Liver (tissue), 9 donors: ENCODE measurements around the gene TLL2. TPM values are rescaled to one million over a fixed set of nuclear protein-coding genes. Genes with fewer than 3 reads are reported as not detected.

ENCODE experiments used
- DNase-seq: peaks from one replicate; pipeline ENCODE4 v3.0.0-alpha.2; 2017; ENCODE audit warnings: low spot score
- H3K27ac ChIP-seq, 2 donors: one replicate each; pipeline ENCODE4 v1.7.0; 2013; ENCODE audit warnings: inconsistent platforms in 2 of 2, low read length in 2 of 2, control low read depth in 1 of 2, low read depth in 1 of 2, mild to moderate bottlenecking in 1 of 2
- H3K27me3 ChIP-seq, 4 donors: one replicate each; pipeline versions ENCODE4 v1.6.1 to v1.7.0; 2013; ENCODE audit warnings: low read length in 3 of 4, inconsistent platforms in 1 of 4, mild to moderate bottlenecking in 1 of 4, moderate library complexity in 1 of 4; ENCODE audit not compliant: control insufficient read depth in 4 of 4, insufficient read depth in 4 of 4
- H3K36me3 ChIP-seq, 4 donors: one replicate each; pipeline versions ENCODE4 v1.6.1 to v1.7.0; 2013; ENCODE audit warnings: low read length in 3 of 4, mild to moderate bottlenecking in 3 of 4, low read depth in 1 of 4, moderate library complexity in 1 of 4; ENCODE audit not compliant: control insufficient read depth in 4 of 4, insufficient read depth in 3 of 4
- H3K4me1 ChIP-seq, 4 donors: one replicate each; pipeline versions ENCODE4 v1.6.1 to v1.7.0; 2013; ENCODE audit warnings: low read length in 3 of 4, mild to moderate bottlenecking in 3 of 4, moderate library complexity in 1 of 4; ENCODE audit not compliant: control insufficient read depth in 4 of 4, insufficient read depth in 4 of 4
- H3K4me3 ChIP-seq, 3 donors: one replicate each; pipeline versions ENCODE4 v1.6.1 to v1.7.0; 2013; ENCODE audit warnings: low read length in 3 of 3, control low read depth in 1 of 3, low read depth in 1 of 3, mild to moderate bottlenecking in 1 of 3
- H3K9ac ChIP-seq, 2 donors: one replicate each; pipeline ENCODE4 v1.7.0; 2013; ENCODE audit warnings: low read length in 2 of 2, mild to moderate bottlenecking in 2 of 2, moderate library complexity in 2 of 2, control low read depth in 1 of 2, low read depth in 1 of 2
- H3K9me3 ChIP-seq, 4 donors: one replicate each; pipeline versions ENCODE4 v1.6.1 to v1.7.0; 2013; ENCODE audit warnings: low read length in 3 of 4; ENCODE audit not compliant: control insufficient read depth in 4 of 4
- EGR1 ChIP-seq, 2 donors: IDR thresholded peaks; 2 replicates each; pipeline ENCODE4 v1.6.1; 2016 to 2018; ENCODE audit warnings: antibody characterized with exemption in 2 of 2, low read depth in 2 of 2
- FOXA1 ChIP-seq: IDR thresholded peaks from 2 replicates; pipeline ENCODE4 v1.6.1; 2016; ENCODE audit warnings: antibody characterized with exemption
- FOXA2 ChIP-seq: IDR thresholded peaks from 2 replicates; pipeline ENCODE4 v1.6.1; 2016; ENCODE audit warnings: antibody characterized with exemption
- GABPA ChIP-seq, 2 donors: IDR thresholded peaks in 1 of 2; conservative IDR thresholded peaks in 1 of 2; 2 replicates each; pipeline ENCODE4 v1.6.1; 2016; ENCODE audit warnings: antibody characterized with exemption in 2 of 2, mild to moderate bottlenecking in 1 of 2, moderate library complexity in 1 of 2
- HNF4A ChIP-seq, 2 donors: conservative IDR thresholded peaks; 2 replicates each; pipeline ENCODE4 v1.6.1; 2016; ENCODE audit warnings: antibody characterized with exemption in 2 of 2, mild to moderate bottlenecking in 2 of 2
- HNF4G ChIP-seq: IDR thresholded peaks from 2 replicates; pipeline ENCODE4 v1.6.1; 2016; ENCODE audit warnings: antibody characterized with exemption
- JUND ChIP-seq, 2 donors: IDR thresholded peaks; 2 replicates each; pipeline ENCODE4 v1.6.1; 2016; ENCODE audit warnings: antibody characterized with exemption in 2 of 2
- MAX ChIP-seq: IDR thresholded peaks from 2 replicates; pipeline ENCODE4 v1.6.1; 2016; ENCODE audit warnings: antibody characterized with exemption
- NR2F2 ChIP-seq: IDR thresholded peaks from 2 replicates; pipeline ENCODE4 v1.6.1; 2016; ENCODE audit warnings: antibody characterized with exemption
- RAD21 ChIP-seq, 2 donors: IDR thresholded peaks; 2 replicates each; pipeline ENCODE4 v1.6.1; 2016; ENCODE audit warnings: antibody characterized with exemption in 2 of 2, mild to moderate bottlenecking in 2 of 2
- REST ChIP-seq: IDR thresholded peaks from 2 replicates; pipeline ENCODE4 v1.6.1; 2016; ENCODE audit warnings: antibody characterized with exemption, mild to moderate bottlenecking
- SP1 ChIP-seq: IDR thresholded peaks from 2 replicates; pipeline ENCODE4 v1.6.1; 2018; ENCODE audit warnings: antibody characterized with exemption, mild to moderate bottlenecking
- TAF1 ChIP-seq: conservative IDR thresholded peaks from 2 replicates; pipeline ENCODE4 v1.6.1; 2016; ENCODE audit warnings: antibody characterized with exemption, mild to moderate bottlenecking
- YY1 ChIP-seq: IDR thresholded peaks from 2 replicates; pipeline ENCODE4 v1.6.1; 2016; ENCODE audit warnings: antibody characterized with exemption, mild to moderate bottlenecking
- WGBS: extraction: QIAGEN DNeasy Blood & Tissue Kit; methylation state at CpG from one replicate; pipeline ENCODE4 v1.1.7; 2013; 5-methylcytosine and 5-hydroxymethylcytosine counted together
- polyA plus RNA-seq, 2 donors: library from polyadenylated mRNA; stranded (reverse) in 1 of 2; unstranded in 1 of 2; fragments of 200-250 nt in 1 of 2; fragments of >200 nt in 1 of 2; fragmentation: Nextera tagmentation in 1 of 2; extraction: Ambion mirVana in 1 of 2; gene quantifications; one replicate each; pipeline versions ENCODE4 v1.2.1 to v1.2.3, GENCODE V29; 2013 to 2015
- total RNA-seq, 2 donors: library from RNA; depleted of rRNA; stranded (reverse); fragments of >200 nt; gene quantifications; one replicate each; pipeline ENCODE4 v1.2.3, GENCODE V29; 2014
- TF ChIP-seq, protein P1 (sequence below): fragments of 150-350 bp; IDR thresholded peaks from 2 replicates; pipeline ENCODE4 v1.5.1; 2017; ENCODE audit warnings: improper control_type of control experiment, low read depth, low read length; ENCODE audit not compliant: missing input control
- TF ChIP-seq, protein P2 (sequence below): IDR thresholded peaks from 2 replicates; pipeline ENCODE4 v1.6.1; 2016; ENCODE audit warnings: antibody characterized with exemption
- TF ChIP-seq, protein P3 (sequence below): IDR thresholded peaks from 2 replicates; pipeline ENCODE4 v1.6.1; 2016; ENCODE audit warnings: antibody characterized with exemption
- donor health status: healthy.
- donor health status: healthy.
- donor health status: healthy.
- donor health status: healthy.
- donor health status: healthy.

TLL2 gene
- total and polyA plus RNA-seq, 4 donors, result 0.06 to 0.19 (median 0.08) TPM; not detected in 1

DNA sequence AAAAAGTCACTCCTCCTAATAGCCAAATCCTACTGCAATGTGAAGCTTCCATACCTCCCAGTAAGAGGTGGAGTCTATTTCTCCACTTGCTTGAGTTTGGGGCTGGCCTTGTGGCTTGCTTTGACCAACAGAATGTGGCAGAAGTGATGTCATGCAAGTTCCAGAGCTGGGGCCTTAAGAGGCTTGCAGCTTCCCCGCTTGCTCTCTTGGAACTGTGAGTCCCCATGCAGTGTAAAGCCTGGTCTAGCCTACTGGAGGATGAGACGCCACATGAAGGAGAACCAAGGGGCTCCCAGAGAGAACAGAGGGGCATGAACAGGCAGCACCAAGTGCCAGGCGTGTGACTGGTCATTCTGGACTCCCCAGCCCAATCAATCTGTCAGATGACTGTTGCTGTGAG is 96.3 kb downstream of the TLL2 start:
- TF ChIP-seq RAD21 (IDR thresholded peaks at IDR 0.05) (no peak), TAF1 (no peak), GABPA (IDR thresholded peaks at IDR 0.05 in 1 of 2, conservative IDR thresholded peaks at IDR 0.05 in 1 of 2) (no peak), EGR1 (IDR thresholded peaks at IDR 0.05; ENCODE audit: low read depth in 2 of 2) (no peak), HNF4G (no peak), MAX (no peak), JUND (IDR thresholded peaks at IDR 0.05) (no peak), FOXA1 (no peak)
- TF ChIP-seq, protein P1, sequence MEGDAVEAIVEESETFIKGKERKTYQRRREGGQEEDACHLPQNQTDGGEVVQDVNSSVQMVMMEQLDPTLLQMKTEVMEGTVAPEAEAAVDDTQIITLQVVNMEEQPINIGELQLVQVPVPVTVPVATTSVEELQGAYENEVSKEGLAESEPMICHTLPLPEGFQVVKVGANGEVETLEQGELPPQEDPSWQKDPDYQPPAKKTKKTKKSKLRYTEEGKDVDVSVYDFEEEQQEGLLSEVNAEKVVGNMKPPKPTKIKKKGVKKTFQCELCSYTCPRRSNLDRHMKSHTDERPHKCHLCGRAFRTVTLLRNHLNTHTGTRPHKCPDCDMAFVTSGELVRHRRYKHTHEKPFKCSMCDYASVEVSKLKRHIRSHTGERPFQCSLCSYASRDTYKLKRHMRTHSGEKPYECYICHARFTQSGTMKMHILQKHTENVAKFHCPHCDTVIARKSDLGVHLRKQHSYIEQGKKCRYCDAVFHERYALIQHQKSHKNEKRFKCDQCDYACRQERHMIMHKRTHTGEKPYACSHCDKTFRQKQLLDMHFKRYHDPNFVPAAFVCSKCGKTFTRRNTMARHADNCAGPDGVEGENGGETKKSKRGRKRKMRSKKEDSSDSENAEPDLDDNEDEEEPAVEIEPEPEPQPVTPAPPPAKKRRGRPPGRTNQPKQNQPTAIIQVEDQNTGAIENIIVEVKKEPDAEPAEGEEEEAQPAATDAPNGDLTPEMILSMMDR, result no peak
- TF ChIP-seq, protein P2, sequence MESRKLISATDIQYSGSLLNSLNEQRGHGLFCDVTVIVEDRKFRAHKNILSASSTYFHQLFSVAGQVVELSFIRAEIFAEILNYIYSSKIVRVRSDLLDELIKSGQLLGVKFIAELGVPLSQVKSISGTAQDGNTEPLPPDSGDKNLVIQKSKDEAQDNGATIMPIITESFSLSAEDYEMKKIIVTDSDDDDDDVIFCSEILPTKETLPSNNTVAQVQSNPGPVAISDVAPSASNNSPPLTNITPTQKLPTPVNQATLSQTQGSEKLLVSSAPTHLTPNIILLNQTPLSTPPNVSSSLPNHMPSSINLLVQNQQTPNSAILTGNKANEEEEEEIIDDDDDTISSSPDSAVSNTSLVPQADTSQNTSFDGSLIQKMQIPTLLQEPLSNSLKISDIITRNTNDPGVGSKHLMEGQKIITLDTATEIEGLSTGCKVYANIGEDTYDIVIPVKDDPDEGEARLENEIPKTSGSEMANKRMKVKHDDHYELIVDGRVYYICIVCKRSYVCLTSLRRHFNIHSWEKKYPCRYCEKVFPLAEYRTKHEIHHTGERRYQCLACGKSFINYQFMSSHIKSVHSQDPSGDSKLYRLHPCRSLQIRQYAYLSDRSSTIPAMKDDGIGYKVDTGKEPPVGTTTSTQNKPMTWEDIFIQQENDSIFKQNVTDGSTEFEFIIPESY, result no peak
- no peak overlapping the region for H3K4me3 ChIP-seq
- no peak overlapping the region for H3K27ac ChIP-seq
- no peaks in the 10 kb centered on the region for H3K9me3 ChIP-seq
- no peak overlapping the region for H3K9ac ChIP-seq
- WGBS, result 91% methylated on average over 3 of the region's 3 CpGs
- H3K27me3 ChIP-seq, result peaks cover 0 to 4% (median 0%) of the 10 kb centered on the region in 4 donors
- no peaks in the 10 kb centered on the region for H3K36me3 ChIP-seq
- no peak for DNase-seq
- H3K4me1 ChIP-seq, result no peaks in the 10 kb centered on the region

- H3K9me3 ChIP-seq, result no peaks in the 10 kb centered on the region
- H3K27ac ChIP-seq, result no peak overlapping the region
- H3K4me1 ChIP-seq, result no peaks in the 10 kb centered on the region
- 77% methylated on average over 7 of the region's 7 CpGs for WGBS
- TF ChIP-seq NR2F2 (no peak), FOXA2 (no peak), REST (no peak), HNF4A (conservative IDR thresholded peaks at IDR 0.05) (no peak), YY1 (no peak), JUND (IDR thresholded peaks at IDR 0.05) (no peak), GABPA (IDR thresholded peaks at IDR 0.05 in 1 of 2, conservative IDR thresholded peaks at IDR 0.05 in 1 of 2) (no peak), SP1 (no peak), EGR1 (IDR thresholded peaks at IDR 0.05; ENCODE audit: low read depth in 2 of 2) (no peak), FOXA1 (no peak), TAF1 (no peak), HNF4G (no peak)
- TF ChIP-seq, protein P3, sequence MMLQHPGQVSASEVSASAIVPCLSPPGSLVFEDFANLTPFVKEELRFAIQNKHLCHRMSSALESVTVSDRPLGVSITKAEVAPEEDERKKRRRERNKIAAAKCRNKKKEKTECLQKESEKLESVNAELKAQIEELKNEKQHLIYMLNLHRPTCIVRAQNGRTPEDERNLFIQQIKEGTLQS, result no peak
- TF ChIP-seq, protein P2, result no peak
- TF ChIP-seq, protein P1, result no peak
- H3K9ac ChIP-seq, result no peak overlapping the region
- peaks cover 0 to 4% (median 0%) of the 10 kb centered on the region in 4 donors for H3K27me3 ChIP-seq
- no peak for DNase-seq
- no peaks in the 10 kb centered on the region for H3K36me3 ChIP-seq
- no peak overlapping the region for H3K4me3 ChIP-seq
These were observed 97.1 kb downstream of the TLL2 start for GRCh38 chr10:96416643-96417042.
